ENCODE data around the gene CRB3.

Gene CRB3

GRCh38 chr19:6491802-6492592, 27.9 kb downstream of the CRB3 start:
- H3K27me3 ChIP-seq (ENCODE audit: control insufficient read depth in 1 of 2, insufficient read depth in 1 of 2, low read length in 2 of 2): peaks cover 12% of the 10 kb centered on the region in 2 experiments
- no peak overlapping the region for H2BK12ac ChIP-seq (ENCODE audit: low read length in 2 of 2)
- no peaks in the 10 kb centered on the region for H3K4me1 ChIP-seq (ENCODE audit: control insufficient read depth, insufficient read depth, low read depth, low read length)
- no peak overlapping the region for H2AFZ ChIP-seq (ENCODE audit: low read depth, low read length)
- H4K8ac ChIP-seq (ENCODE audit: low read length): no peak overlapping the region
- H2BK15ac ChIP-seq (ENCODE audit: low read depth, poor library complexity, severe bottlenecking): no peak overlapping the region
- H3K23ac ChIP-seq (ENCODE audit: low read length in 2 of 2): no peak overlapping the region
- no peak overlapping the region for H4K91ac ChIP-seq (ENCODE audit: low read length)
- no peak overlapping the region for H2AK5ac ChIP-seq (ENCODE audit: low read length, severe bottlenecking)
- WGBS: 59% methylated on average over 4 of the region's 4 CpGs
- H3K14ac ChIP-seq (ENCODE audit: low read length in 2 of 2): no peak overlapping the region
- H3K4me3 ChIP-seq (ENCODE audit: insufficient read depth in 1 of 2, low read depth in 1 of 2, low read length in 2 of 2): no peak overlapping the region
- no peak overlapping the region for H3K4me2 ChIP-seq (ENCODE audit: low read length, poor library complexity, severe bottlenecking)
- no peak overlapping the region for H3K9ac ChIP-seq (ENCODE audit: low read length)
- H3K27ac ChIP-seq (ENCODE audit: low read length, poor library complexity, severe bottlenecking): no peak overlapping the region
- H2BK120ac ChIP-seq (ENCODE audit: low read depth, low read length): no peak overlapping the region
- H3K36me3 ChIP-seq (ENCODE audit: control insufficient read depth in 1 of 2, insufficient read depth in 2 of 2, low read depth in 1 of 2, low read length in 2 of 2): peaks cover 0 to 8% of the 10 kb centered on the region in 2 experiments
- no peak overlapping the region for H2BK5ac ChIP-seq (ENCODE audit: low read depth, low read length, poor library complexity, severe bottlenecking)
- peaks cover 12% of the 10 kb centered on the region for H3K9me3 ChIP-seq (ENCODE audit: control insufficient read depth, low read length)
- no peak overlapping the region for H3K4ac ChIP-seq (ENCODE audit: low read depth in 1 of 2, low read length in 2 of 2)
- H3K79me1 ChIP-seq (replicated peaks; ENCODE audit: low read length, poor library complexity, severe bottlenecking): no peaks in the 10 kb centered on the region
- no peak overlapping the region for H3K18ac ChIP-seq (ENCODE audit: low read depth in 1 of 2, low read length in 2 of 2)
- DNase-seq: no peak

GRCh38 chr19:6494438-6495036, 30.5 kb downstream of the CRB3 start:
- H3K14ac ChIP-seq (ENCODE audit: low read length in 2 of 2): no peak overlapping the region
- no peaks in the 10 kb centered on the region for H3K4me1 ChIP-seq (ENCODE audit: control insufficient read depth, insufficient read depth, low read depth, low read length)
- H3K18ac ChIP-seq (ENCODE audit: low read depth in 1 of 2, low read length in 2 of 2): no peak overlapping the region
- H3K36me3 ChIP-seq (ENCODE audit: control insufficient read depth in 1 of 2, insufficient read depth in 2 of 2, low read depth in 1 of 2, low read length in 2 of 2): peaks cover 0 to 8% of the 10 kb centered on the region in 2 experiments
- no peak overlapping the region for H2BK15ac ChIP-seq (ENCODE audit: low read depth, poor library complexity, severe bottlenecking)
- no peak for DNase-seq
- no peak overlapping the region for H3K27ac ChIP-seq (ENCODE audit: low read length, poor library complexity, severe bottlenecking)
- H3K23ac ChIP-seq (ENCODE audit: low read length in 2 of 2): no peak overlapping the region
- no peak overlapping the region for H3K9ac ChIP-seq (ENCODE audit: low read length)
- 78% methylated on average over 8 of the region's 8 CpGs for WGBS
- no peak overlapping the region for H2BK12ac ChIP-seq (ENCODE audit: low read length in 2 of 2)
- H4K91ac ChIP-seq (ENCODE audit: low read length): no peak overlapping the region
- H2AK5ac ChIP-seq (ENCODE audit: low read length, severe bottlenecking): no peak overlapping the region
- no peak overlapping the region for H2AFZ ChIP-seq (ENCODE audit: low read depth, low read length)
- peaks cover 12% of the 10 kb centered on the region for H3K9me3 ChIP-seq (ENCODE audit: control insufficient read depth, low read length)
- H2BK5ac ChIP-seq (ENCODE audit: low read depth, low read length, poor library complexity, severe bottlenecking): no peak overlapping the region
- H3K27me3 ChIP-seq (ENCODE audit: control insufficient read depth in 1 of 2, insufficient read depth in 1 of 2, low read length in 2 of 2): peaks cover 14 to 22% of the 10 kb centered on the region in 2 experiments
- no peak overlapping the region for H2BK120ac ChIP-seq (ENCODE audit: low read depth, low read length)
- H3K4me3 ChIP-seq (ENCODE audit: insufficient read depth in 1 of 2, low read depth in 1 of 2, low read length in 2 of 2): no peak overlapping the region
- H4K8ac ChIP-seq (ENCODE audit: low read length): no peak overlapping the region
- H3K4ac ChIP-seq (ENCODE audit: low read depth in 1 of 2, low read length in 2 of 2): no peak overlapping the region
- H3K79me1 ChIP-seq (replicated peaks; ENCODE audit: low read length, poor library complexity, severe bottlenecking): no peaks in the 10 kb centered on the region
- no peak overlapping the region for H3K4me2 ChIP-seq (ENCODE audit: low read length, poor library complexity, severe bottlenecking)

DNA sequence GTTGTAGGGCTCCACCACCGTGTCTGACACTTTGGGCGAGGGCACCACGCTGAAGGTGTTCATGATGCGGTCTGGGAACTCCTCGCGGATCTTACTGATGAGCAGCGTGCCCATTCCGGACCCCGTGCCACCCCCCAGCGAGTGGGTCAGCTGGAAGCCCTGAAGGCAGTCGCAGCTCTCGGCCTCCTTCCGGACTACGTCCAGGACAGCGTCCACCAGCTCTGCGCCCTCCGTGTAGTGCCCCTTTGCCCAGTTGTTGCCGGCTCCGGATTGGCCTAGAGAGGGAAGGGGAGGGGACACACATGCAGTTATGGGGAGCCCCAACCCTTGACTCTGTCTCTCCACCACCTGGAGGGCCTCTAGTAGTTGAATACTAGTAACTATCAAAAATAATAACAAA, 31.9 kb downstream of the CRB3 start:
- Histone ChIP-seq H2AFZ (ENCODE audit: low read depth, low read length) (no peak overlapping the region), H4K91ac (ENCODE audit: low read length) (no peak overlapping the region), H3K27me3 (ENCODE audit: control insufficient read depth in 1 of 2, insufficient read depth in 1 of 2, low read length in 2 of 2) (peaks cover 17 to 28% of the 10 kb centered on the region in 2 experiments), H3K18ac (ENCODE audit: low read depth in 1 of 2, low read length in 2 of 2) (no peak overlapping the region), H2BK12ac (ENCODE audit: low read length in 2 of 2) (no peak overlapping the region), H3K9ac (ENCODE audit: low read length) (no peak overlapping the region), H3K79me1 (replicated peaks; ENCODE audit: low read length, poor library complexity, severe bottlenecking) (no peaks in the 10 kb centered on the region), H4K8ac (ENCODE audit: low read length) (no peak overlapping the region), H3K27ac (ENCODE audit: low read length, poor library complexity, severe bottlenecking) (no peak overlapping the region), H3K23ac (ENCODE audit: low read length in 2 of 2) (no peak overlapping the region), H3K14ac (ENCODE audit: low read length in 2 of 2) (no peak overlapping the region), H2BK5ac (ENCODE audit: low read depth, low read length, poor library complexity, severe bottlenecking) (no peak overlapping the region), H3K4ac (ENCODE audit: low read depth in 1 of 2, low read length in 2 of 2) (no peak overlapping the region), H2BK120ac (ENCODE audit: low read depth, low read length) (no peak overlapping the region), H3K4me1 (ENCODE audit: control insufficient read depth, insufficient read depth, low read depth, low read length) (no peaks in the 10 kb centered on the region), H3K4me2 (ENCODE audit: low read length, poor library complexity, severe bottlenecking) (no peak overlapping the region), H3K4me3 (ENCODE audit: insufficient read depth in 1 of 2, low read depth in 1 of 2, low read length in 2 of 2) (no peak overlapping the region), H2AK5ac (ENCODE audit: low read length, severe bottlenecking) (no peak overlapping the region), H3K36me3 (ENCODE audit: control insufficient read depth in 1 of 2, insufficient read depth in 2 of 2, low read depth in 1 of 2, low read length in 2 of 2) (peaks cover 0 to 11% of the 10 kb centered on the region in 2 experiments), H2BK15ac (ENCODE audit: low read depth, poor library complexity, severe bottlenecking) (no peak overlapping the region), H3K9me3 (ENCODE audit: control insufficient read depth, low read length) (peaks cover 12% of the 10 kb centered on the region)
- no peak for DNase-seq
- WGBS: 96% methylated on average over 15 of the region's 19 CpGs

DNA sequence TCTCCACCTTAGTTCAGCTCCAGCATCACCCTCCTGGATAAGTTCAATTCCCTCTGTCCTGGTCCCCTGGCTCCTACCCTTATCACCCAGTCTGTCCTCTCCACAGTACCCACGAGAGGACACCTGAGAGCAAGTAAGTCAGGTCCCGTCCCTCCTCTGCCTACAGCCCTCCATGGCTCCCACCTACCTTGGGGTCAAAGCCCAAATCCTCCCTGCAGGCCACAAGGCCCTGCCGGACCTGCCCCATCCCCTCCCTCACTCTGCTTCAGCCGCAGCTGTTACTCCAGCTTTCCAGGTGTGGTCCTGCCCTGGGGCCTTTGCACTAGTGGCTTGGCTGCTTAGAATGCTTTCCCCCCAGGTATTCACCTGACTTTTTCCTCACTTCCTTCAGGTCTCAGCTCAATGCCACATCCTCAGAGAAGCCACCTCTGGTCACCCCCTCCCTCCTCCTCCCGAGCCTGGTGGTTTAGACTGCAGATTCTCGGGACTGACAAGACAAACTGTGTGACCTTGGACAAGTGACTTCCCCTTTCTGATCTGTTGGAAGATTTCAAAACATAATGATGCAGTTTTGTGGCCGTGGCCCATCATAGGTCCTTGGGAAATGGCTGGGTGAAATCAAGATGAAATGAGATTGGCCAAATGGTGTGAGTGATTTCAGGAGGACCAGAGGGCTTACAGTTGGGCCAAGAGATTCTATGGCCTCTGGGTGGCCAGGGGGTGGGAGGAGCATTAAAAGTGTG, 34.4 kb downstream of the CRB3 start:
- no peak overlapping the region for H3K27ac ChIP-seq (ENCODE audit: low read length, poor library complexity, severe bottlenecking)
- H3K27me3 ChIP-seq (ENCODE audit: control insufficient read depth in 1 of 2, insufficient read depth in 1 of 2, low read length in 2 of 2): peaks cover 35 to 52% of the 10 kb centered on the region in 2 experiments
- H4K91ac ChIP-seq (ENCODE audit: low read length): no peak overlapping the region
- no peak for DNase-seq
- no peak overlapping the region for H2BK5ac ChIP-seq (ENCODE audit: low read depth, low read length, poor library complexity, severe bottlenecking)
- no peak overlapping the region for H3K14ac ChIP-seq (ENCODE audit: low read length in 2 of 2)
- H3K18ac ChIP-seq (ENCODE audit: low read depth in 1 of 2, low read length in 2 of 2): no peak overlapping the region
- no peak overlapping the region for H3K4me3 ChIP-seq (ENCODE audit: insufficient read depth in 1 of 2, low read depth in 1 of 2, low read length in 2 of 2)
- no peak overlapping the region for H4K8ac ChIP-seq (ENCODE audit: low read length)
- peaks cover 16% of the 10 kb centered on the region for H3K4me1 ChIP-seq (ENCODE audit: control insufficient read depth, insufficient read depth, low read depth, low read length)
- H2AFZ ChIP-seq (ENCODE audit: low read depth, low read length): no peak overlapping the region
- no peaks in the 10 kb centered on the region for H3K9me3 ChIP-seq (ENCODE audit: control insufficient read depth, low read length)
- H3K23ac ChIP-seq (ENCODE audit: low read length in 2 of 2): no peak overlapping the region
- no peak overlapping the region for H3K4me2 ChIP-seq (ENCODE audit: low read length, poor library complexity, severe bottlenecking)
- H2BK12ac ChIP-seq (ENCODE audit: low read length in 2 of 2): no peak overlapping the region
- peaks cover 0 to 11% of the 10 kb centered on the region in 2 experiments for H3K36me3 ChIP-seq (ENCODE audit: control insufficient read depth in 1 of 2, insufficient read depth in 2 of 2, low read depth in 1 of 2, low read length in 2 of 2)
- H3K4ac ChIP-seq (ENCODE audit: low read depth in 1 of 2, low read length in 2 of 2): no peak overlapping the region
- H2BK15ac ChIP-seq (ENCODE audit: low read depth, poor library complexity, severe bottlenecking): no peak overlapping the region
- no peak overlapping the region for H3K9ac ChIP-seq (ENCODE audit: low read length)
- 74% methylated on average over 7 of the region's 7 CpGs for WGBS
- no peaks in the 10 kb centered on the region for H3K79me1 ChIP-seq (replicated peaks; ENCODE audit: low read length, poor library complexity, severe bottlenecking)
- H2AK5ac ChIP-seq (ENCODE audit: low read length, severe bottlenecking): no peak overlapping the region
- H2BK120ac ChIP-seq (ENCODE audit: low read depth, low read length): no peak overlapping the region
